Effector memory CD8-positive, alpha-beta T cell (primary cell): ENCODE results near the gene NPEPL1.
"Not testable (repeated sequence)": the region's sequence is repeated elsewhere in the genome, so short reads cannot be mapped to it uniquely, and the experiment has no call there.

Source experiments
- ATAC-seq: fragments of 150-1000 bp; cut with Tn5 transposase; replicated peaks from 2 replicates; pipeline ENCODE4 v1.10.0; 2021; ENCODE audit warnings: mild to moderate bottlenecking, moderate library complexity
- DNase-seq, 3 experiments: peaks; one replicate each; pipeline ENCODE4 v3.0.0; 2021
- H3K27ac Mint-ChIP-seq, 2 donors: one replicate each; pipeline ENCODE4 v1.8.0; 2022; ENCODE audit warnings: mild to moderate bottlenecking in 2 of 2, mixed read lengths in 2 of 2, moderate library complexity in 2 of 2
- H3K27me3 Mint-ChIP-seq, 2 donors: one replicate each; pipeline ENCODE4 v1.8.0; 2022; ENCODE audit warnings: mixed read lengths in 2 of 2
- H3K36me3 Mint-ChIP-seq: one replicate; pipeline ENCODE4 v1.8.0; 2022; ENCODE audit warnings: mild to moderate bottlenecking, moderate library complexity, mixed read lengths; ENCODE audit not compliant: insufficient read depth
- H3K4me1 Mint-ChIP-seq, 2 donors: one replicate each; pipeline ENCODE4 v1.8.0; 2022; ENCODE audit warnings: low read depth in 2 of 2, mixed read lengths in 2 of 2
- H3K4me3 Mint-ChIP-seq, 2 donors: one replicate each; pipeline ENCODE4 v1.8.0; 2022; ENCODE audit warnings: mild to moderate bottlenecking in 2 of 2, mixed read lengths in 2 of 2, moderate library complexity in 2 of 2
- H3K9me3 Mint-ChIP-seq, 2 donors: one replicate each; pipeline ENCODE4 v1.8.0; 2022; ENCODE audit warnings: mixed read lengths in 2 of 2

NPEPL1 gene

DNA sequence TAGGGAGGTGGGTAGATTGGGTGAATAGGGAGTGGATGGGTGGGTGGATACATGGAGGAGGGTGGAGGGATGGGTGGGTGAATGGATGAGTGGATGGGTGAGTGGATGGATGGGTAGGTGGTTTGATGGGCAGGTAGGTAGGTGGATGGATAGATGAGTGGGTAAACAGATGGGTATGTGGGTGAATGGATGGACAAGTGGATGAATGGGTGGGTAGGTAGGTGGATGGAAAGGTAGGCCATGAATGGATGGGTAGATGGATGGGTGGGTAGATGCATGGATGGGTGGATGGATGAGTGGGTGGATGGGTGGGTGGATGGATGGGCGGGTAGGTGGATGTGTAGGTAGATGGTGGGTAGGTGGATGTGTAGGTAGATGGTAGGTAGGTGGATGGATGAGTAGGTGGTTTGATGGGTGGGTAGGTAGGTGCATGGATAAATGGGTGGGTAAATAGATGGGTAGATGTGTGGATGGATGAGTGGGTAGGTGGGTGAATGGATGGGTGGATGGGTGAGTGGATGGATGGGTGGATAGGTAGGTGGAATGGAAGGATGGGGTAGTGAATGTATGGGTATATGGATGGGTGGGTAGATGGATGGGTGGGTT, 51.4 kb downstream of the NPEPL1 start:
- Mint-ChIP-seq H3K4me3 (no peak overlapping the region), H3K27ac (no peak overlapping the region), H3K9me3 (no peaks in the 10 kb centered on the region), H3K27me3 (peaks cover 59 to 83% of the 10 kb centered on the region in 2 donors), H3K36me3 (no peaks in the 10 kb centered on the region), H3K4me1 (no peaks in the 10 kb centered on the region)
- ATAC-seq (no peak), DNase-seq (no peak)

DNA sequence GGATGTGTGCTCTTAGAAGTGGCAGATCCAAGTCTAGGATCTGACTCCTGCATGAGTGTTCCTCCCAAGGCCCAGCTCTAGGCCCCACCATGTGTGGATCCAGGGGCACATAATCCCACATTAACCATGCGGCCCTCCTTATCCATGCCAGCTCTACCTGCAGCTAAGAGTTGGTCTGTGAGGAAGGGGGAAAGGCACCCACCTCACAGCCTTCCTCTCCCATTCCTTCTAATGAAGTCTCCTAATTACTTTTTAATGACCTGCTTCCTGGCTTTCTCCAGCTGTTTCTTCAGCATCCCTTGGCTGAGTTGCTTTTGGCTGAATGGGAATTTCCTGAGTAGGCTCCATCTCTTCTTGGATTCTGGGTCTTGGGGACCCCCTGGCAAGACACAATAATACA, 52.2 kb downstream of the NPEPL1 start:
- Mint-ChIP-seq H3K4me1 (no peaks in the 10 kb centered on the region), H3K4me3 (no peak overlapping the region), H3K27me3 (peaks cover 62 to 88% of the 10 kb centered on the region in 2 donors), H3K27ac (no peak overlapping the region), H3K9me3 (no peaks in the 10 kb centered on the region), H3K36me3 (no peaks in the 10 kb centered on the region)
- DNase-seq (no peak), ATAC-seq (no peak)

GRCh38 chr20:58745391-58745790, 52.8 kb downstream of the NPEPL1 start:
- Mint-ChIP-seq H3K27ac (no peak overlapping the region), H3K4me1 (no peaks in the 10 kb centered on the region), H3K9me3 (no peaks in the 10 kb centered on the region), H3K4me3 (no peak overlapping the region), H3K36me3 (no peaks in the 10 kb centered on the region), H3K27me3 (peaks cover 65 to 90% of the 10 kb centered on the region in 2 donors)
- ATAC-seq = no peak
- no peak for DNase-seq

DNA sequence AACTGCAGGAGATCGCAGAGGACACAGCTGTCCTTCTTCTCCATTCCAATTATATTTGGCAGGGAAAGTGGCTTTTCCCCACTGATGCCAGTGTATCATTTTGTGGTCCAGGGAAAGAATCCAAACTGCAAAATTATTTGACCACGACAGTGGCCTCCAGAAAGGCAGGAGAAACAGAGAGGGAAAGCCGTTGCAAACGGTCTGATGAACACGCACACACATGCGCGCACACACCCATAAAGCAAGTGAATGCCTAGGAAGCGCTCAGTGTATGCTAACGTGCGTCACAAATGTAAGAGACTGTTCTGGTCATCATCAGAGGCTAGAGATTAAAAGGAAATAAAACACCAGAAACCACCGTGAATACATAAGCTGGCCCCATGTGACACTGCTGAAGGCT, 54.0 kb downstream of the NPEPL1 start:
- ATAC-seq = no peak
- peaks cover 68 to 90% of the 10 kb centered on the region in 2 donors for H3K27me3 Mint-ChIP-seq
- DNase-seq = no peak
- H3K4me1 Mint-ChIP-seq = no peaks in the 10 kb centered on the region
- no peaks in the 10 kb centered on the region for H3K36me3 Mint-ChIP-seq
- H3K27ac Mint-ChIP-seq = no peak overlapping the region
- H3K9me3 Mint-ChIP-seq = no peaks in the 10 kb centered on the region
- H3K4me3 Mint-ChIP-seq = no peak overlapping the region

DNA sequence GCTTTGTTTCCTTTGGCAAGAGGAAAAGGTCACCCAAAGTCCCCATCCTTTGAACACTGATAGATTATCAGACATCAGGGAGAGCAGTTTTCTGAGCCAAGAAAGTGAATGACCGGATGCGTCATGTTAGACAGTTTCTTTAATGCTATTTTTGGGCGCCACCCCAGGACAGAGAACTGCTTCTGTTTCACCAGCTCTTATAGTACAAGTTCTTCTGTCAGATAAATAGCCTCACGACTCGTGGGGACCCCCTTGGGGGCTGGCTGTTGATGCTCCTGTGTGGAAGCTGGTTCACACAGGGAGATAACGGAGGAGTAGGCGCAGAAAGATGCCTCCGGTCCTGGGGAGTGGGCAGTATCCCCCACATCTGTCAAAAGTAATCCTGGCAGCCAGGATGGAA, 54.6 kb downstream of the NPEPL1 start:
- ATAC-seq = no peak
- H3K4me3 Mint-ChIP-seq = no peak overlapping the region
- no peaks in the 10 kb centered on the region for H3K9me3 Mint-ChIP-seq
- H3K27me3 Mint-ChIP-seq = peaks cover 72 to 94% of the 10 kb centered on the region in 2 donors
- no peaks in the 10 kb centered on the region for H3K4me1 Mint-ChIP-seq
- no peak overlapping the region for H3K27ac Mint-ChIP-seq
- no peaks in the 10 kb centered on the region for H3K36me3 Mint-ChIP-seq
- DNase-seq = no peak

- no peaks in the 10 kb centered on the region for H3K4me1 Mint-ChIP-seq
- ATAC-seq (no peak), DNase-seq (no peak)
- H3K4me3 Mint-ChIP-seq = no peak overlapping the region
- H3K27ac Mint-ChIP-seq = no peak overlapping the region
- no peaks in the 10 kb centered on the region for H3K9me3 Mint-ChIP-seq
- H3K27me3 Mint-ChIP-seq = peaks cover 63 to 96% of the 10 kb centered on the region in 2 donors
- no peaks in the 10 kb centered on the region for H3K36me3 Mint-ChIP-seq
Measured at GRCh38 chr20:58748618-58749017, 56.0 kb downstream of the NPEPL1 start.

DNA sequence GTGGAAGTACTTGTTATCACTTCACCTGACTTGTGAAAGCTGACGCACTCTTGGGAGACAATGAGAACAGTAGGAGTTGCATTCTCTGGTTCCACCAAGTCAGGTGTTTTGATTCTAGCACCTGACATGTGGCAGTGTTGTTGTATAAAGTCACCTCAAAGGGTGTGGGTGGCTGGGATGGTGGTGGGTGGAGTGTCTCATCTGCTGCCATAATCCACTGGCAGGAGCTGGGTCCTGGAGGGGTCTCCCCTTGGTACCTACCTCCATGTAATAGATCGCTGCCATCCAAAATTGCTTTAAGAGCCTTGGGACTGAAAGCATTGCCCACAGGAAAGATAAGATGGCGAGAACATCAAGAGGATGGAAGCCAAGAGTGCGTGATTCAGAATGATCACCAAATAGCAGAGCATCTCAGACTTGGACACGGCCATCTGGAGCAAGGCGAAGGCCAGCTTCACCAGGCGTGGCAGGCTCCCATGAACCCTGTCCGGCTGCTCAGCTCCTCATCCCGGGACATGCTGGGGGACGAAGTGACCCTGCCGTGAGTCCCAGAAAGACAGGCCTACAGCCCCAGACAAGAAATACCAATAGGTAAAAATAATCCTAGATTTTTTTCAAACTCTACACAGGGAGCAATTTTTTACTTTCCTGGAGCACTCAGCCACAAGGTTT, 56.6 kb downstream of the NPEPL1 start:
- no peak for DNase-seq
- Mint-ChIP-seq H3K4me3 (no peak overlapping the region), H3K4me1 (no peaks in the 10 kb centered on the region), H3K36me3 (no peaks in the 10 kb centered on the region), H3K27me3 (peaks cover 57 to 96% of the 10 kb centered on the region in 2 donors), H3K9me3 (no peaks in the 10 kb centered on the region), H3K27ac (no peak overlapping the region)
- no peak for ATAC-seq

DNA sequence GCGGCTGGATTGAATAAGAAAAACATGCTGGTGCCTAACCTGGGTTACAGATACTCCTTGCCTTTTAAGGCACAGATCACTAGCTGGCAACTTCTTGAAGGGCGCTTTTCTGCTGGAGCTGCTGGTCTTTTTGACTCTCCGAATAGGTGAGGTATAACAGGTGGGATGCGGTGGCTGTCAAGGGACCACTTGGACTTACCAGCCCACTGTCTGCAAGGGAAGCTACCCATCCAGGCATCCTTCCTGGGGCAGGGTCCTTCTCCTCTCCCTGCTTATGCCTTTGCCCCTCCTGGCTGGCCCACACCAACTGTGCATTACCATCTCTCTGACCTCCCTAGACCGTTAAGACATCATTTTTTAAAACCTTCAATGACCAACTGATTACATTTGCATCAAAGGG, 57.4 kb downstream of the NPEPL1 start:
- H3K27ac Mint-ChIP-seq = no peak overlapping the region

DNA sequence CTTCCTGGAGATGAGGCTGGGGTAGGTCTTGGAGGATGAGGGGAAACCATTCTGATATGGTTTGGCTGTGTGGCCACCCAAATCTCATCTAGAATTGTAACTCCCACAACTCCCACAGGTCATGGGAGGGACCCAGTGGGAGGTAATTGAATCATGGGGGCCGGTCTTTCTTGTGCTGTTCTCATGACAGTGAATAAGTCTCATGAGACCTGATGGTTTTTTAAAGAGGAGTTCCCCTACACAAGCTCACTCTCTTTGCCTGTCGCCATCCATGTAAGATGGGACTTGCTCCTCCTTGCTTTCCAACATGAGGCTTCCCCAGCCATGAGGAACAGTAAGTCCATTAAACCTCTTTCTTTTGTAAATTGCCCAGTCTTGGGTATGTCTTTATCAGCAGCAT, 58.1 kb downstream of the NPEPL1 start:
- H3K27me3 Mint-ChIP-seq = peaks cover 53 to 96% of the 10 kb centered on the region in 2 donors
- not testable (repeated sequence) for H3K4me1 Mint-ChIP-seq, H3K27ac Mint-ChIP-seq, H3K4me3 Mint-ChIP-seq, H3K9me3 Mint-ChIP-seq, H3K36me3 Mint-ChIP-seq, ATAC-seq, DNase-seq

More for the DNA sequence above, 57.4 kb downstream of the NPEPL1 start:
- Mint-ChIP-seq H3K36me3 (no peaks in the 10 kb centered on the region), H3K4me3 (no peak overlapping the region), H3K9me3 (no peaks in the 10 kb centered on the region), H3K4me1 (no peaks in the 10 kb centered on the region), H3K27me3 (peaks cover 51 to 96% of the 10 kb centered on the region in 2 donors)
- ATAC-seq (no peak), DNase-seq (no peak)

GRCh38 chr20:58751979-58752378, 59.4 kb downstream of the NPEPL1 start:
- ATAC-seq (no peak), DNase-seq (no peak)
- H3K27me3 Mint-ChIP-seq = peaks cover 43 to 95% of the 10 kb centered on the region in 2 donors
- H3K27ac Mint-ChIP-seq = no peak overlapping the region
- H3K4me1 Mint-ChIP-seq = no peaks in the 10 kb centered on the region
- no peak overlapping the region for H3K4me3 Mint-ChIP-seq
- no peaks in the 10 kb centered on the region for H3K36me3 Mint-ChIP-seq
- no peaks in the 10 kb centered on the region for H3K9me3 Mint-ChIP-seq

GRCh38 chr20:58752565-58752964, 60.0 kb downstream of the NPEPL1 start:
- peaks cover 42 to 89% of the 10 kb centered on the region in 2 donors for H3K27me3 Mint-ChIP-seq
- no peak for ATAC-seq
- no peaks in the 10 kb centered on the region for H3K9me3 Mint-ChIP-seq
- H3K36me3 Mint-ChIP-seq = no peaks in the 10 kb centered on the region
- H3K27ac Mint-ChIP-seq = no peak overlapping the region
- DNase-seq = no peak
- no peaks in the 10 kb centered on the region for H3K4me1 Mint-ChIP-seq
- no peak overlapping the region for H3K4me3 Mint-ChIP-seq

DNA sequence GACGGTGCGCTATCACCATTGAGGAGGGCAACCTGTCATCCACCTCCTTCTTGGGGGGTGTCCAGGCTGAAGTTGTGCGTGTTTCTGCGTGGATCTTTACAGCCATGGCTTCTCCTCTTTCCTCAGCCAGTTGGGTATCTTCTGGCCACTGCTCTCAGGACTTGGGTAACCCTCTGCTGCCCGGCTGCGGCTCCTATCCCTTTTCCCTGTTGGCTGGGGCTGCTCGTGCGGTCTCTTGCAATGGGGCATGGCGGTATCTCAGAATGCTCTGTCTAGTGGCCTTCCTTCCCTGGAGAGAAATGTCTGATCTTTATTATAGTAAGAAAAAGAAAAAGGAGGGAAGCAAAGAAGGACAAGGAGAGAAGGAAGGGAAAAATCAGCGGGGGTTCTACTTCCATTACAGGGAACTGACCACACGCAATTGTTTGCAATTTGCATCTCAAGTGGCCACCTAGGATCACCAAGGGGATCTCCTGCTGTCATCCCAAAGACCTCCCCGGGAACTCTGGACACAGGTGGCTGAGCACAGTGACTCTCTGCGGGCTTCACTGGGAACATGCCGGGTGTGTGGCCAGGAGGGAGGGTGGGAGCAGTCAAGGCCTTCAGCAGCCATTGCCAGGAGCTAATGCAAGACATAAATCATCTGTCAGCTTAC, 60.8 kb downstream of the NPEPL1 start:
- Mint-ChIP-seq H3K27me3 (peaks cover 35 to 81% of the 10 kb centered on the region in 2 donors), H3K36me3 (no peaks in the 10 kb centered on the region)
- DNase-seq = no peak

DNA sequence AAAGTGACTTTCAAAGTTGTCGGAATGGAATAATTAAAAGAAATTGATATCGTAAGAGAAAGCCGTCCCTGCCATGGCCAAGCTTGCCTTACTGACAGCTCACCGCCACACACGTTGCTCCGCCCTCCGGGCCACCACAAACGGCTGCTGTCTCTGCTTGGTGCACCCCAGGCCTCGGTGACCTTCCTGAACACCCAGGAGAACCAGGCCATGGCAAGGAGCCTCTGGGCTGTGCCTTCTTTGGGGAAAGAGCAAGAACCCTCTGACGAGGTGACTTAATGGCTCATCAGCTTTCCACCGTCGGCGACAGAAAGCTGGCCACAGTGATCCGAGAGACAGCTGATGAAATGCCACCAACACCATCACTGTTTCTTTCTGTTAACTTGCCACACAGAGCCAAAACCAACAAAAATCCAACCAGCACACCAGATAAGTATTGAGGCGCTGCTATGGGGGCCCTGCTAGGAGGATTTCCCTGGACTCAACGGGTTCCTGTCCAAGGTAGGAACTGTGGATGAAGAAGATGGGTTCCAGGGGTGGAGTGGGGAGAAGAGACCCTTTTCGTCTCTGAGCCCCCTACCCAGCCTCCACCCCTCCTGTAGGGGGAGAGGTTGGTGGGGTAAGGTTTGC, 61.4 kb downstream of the NPEPL1 start:
- Mint-ChIP-seq H3K27me3 (peaks cover 29 to 74% of the 10 kb centered on the region in 2 donors), H3K36me3 (no peaks in the 10 kb centered on the region), H3K27ac (no peak overlapping the region), H3K4me3 (no peak overlapping the region), H3K9me3 (no peaks in the 10 kb centered on the region), H3K4me1 (no peaks in the 10 kb centered on the region)
- no peak for ATAC-seq
- no peak for DNase-seq

More for the DNA sequence above, 60.8 kb downstream of the NPEPL1 start:
- Mint-ChIP-seq H3K4me1 (no peaks in the 10 kb centered on the region), H3K27ac (no peak overlapping the region), H3K9me3 (no peaks in the 10 kb centered on the region), H3K4me3 (no peak overlapping the region)
- no peak for ATAC-seq
